K562 (cell line): ENCODE data around the gene TEX22. TPM values are rescaled to one million over a fixed set of nuclear protein-coding genes. Genes with fewer than 3 reads are reported as not detected.
A peak's percentile ranks its signal among the peaks of the same experiment; 100 is the strongest.

Source experiments
- CBX2 ChIP-seq: fragments of 200-600 bp; sonication (generic); IDR thresholded peaks from one replicate; pipeline ENCODE4 v1.6.1; 2012; ENCODE audit warnings: mild to moderate bottlenecking, low read length, inconsistent platforms; ENCODE audit not compliant: insufficient read depth, poor library complexity, severe bottlenecking
- CEBPZ ChIP-seq: fragments of 150-350 bp; IDR thresholded peaks from 2 replicates; pipeline ENCODE4 v1.6.1; 2014; ENCODE audit warnings: low read depth, mild to moderate bottlenecking, low read length, borderline replicate concordance
- CLOCK ChIP-seq: fragments of 250-450 bp; sonication (Bioruptor Pico); IDR thresholded peaks from 2 replicates; pipeline ENCODE4 v1.4.0; 2020; ENCODE audit warnings: mild to moderate bottlenecking, moderate library complexity, borderline replicate concordance
- L3MBTL2 ChIP-seq: fragments of 450-650 bp; IDR thresholded peaks from 2 replicates; pipeline ENCODE4 v1.6.1; 2016; ENCODE audit warnings: mild to moderate bottlenecking, moderate library complexity
- MIER1 ChIP-seq: fragments of 450-650 bp; IDR thresholded peaks from 2 replicates; pipeline ENCODE4 v1.6.1; 2016; ENCODE audit warnings: antibody characterized with exemption, mild to moderate bottlenecking, low read depth
- NR2C2 ChIP-seq, 2 experiments: fragments of 200-800 bp in 1 of 2; sonication (Bioruptor generic) in 1 of 2; sonication (generic) in 1 of 2; formaldehyde crosslinking in 1 of 2; IDR thresholded peaks; 2 replicates each; pipeline versions ENCODE4 v1.6.1 to v1.8.0; 2016 to 2022; ENCODE audit warnings: mild to moderate bottlenecking in 1 of 2, missing compliant biosample characterization in 1 of 2, missing genetic modification characterization in 1 of 2, missing genetic modification reagents in 1 of 2
- NUFIP1 ChIP-seq: fragments of 450-650 bp; IDR thresholded peaks from 2 replicates; pipeline ENCODE4 v1.6.1; 2018; ENCODE audit not compliant: partially characterized antibody
- SIRT6 ChIP-seq: IDR thresholded peaks from one replicate; pipeline ENCODE4 v1.6.1; 2012; ENCODE audit warnings: low read depth, mild to moderate bottlenecking, control low read depth, inconsistent platforms, low read length, moderate library complexity
- SRSF1 ChIP-seq: fragments of 200-400 bp; formaldehyde crosslinking; IDR thresholded peaks from 2 replicates; pipeline ENCODE4 v1.6.1; 2017; ENCODE audit warnings: mild to moderate bottlenecking, low read depth, low read length, moderate library complexity
- SUPT5H ChIP-seq: fragments of 450-650 bp; IDR thresholded peaks from 2 replicates; pipeline ENCODE4 v1.6.1; 2016
- TEAD1 ChIP-seq, 2 experiments: fragments of 450-650 bp in 1 of 2; sonication (generic) in 1 of 2; formaldehyde crosslinking; IDR thresholded peaks; 2 replicates each; pipeline versions ENCODE4 v1.4.0 to v1.8.0; 2020 to 2022; ENCODE audit warnings: mild to moderate bottlenecking in 2 of 2, missing genetic modification reagents in 1 of 2
- WHSC1 ChIP-seq: IDR thresholded peaks from one replicate; pipeline ENCODE4 v1.6.1; 2012; ENCODE audit warnings: low read length, control low read depth, inconsistent platforms
- YY1 ChIP-seq, 3 experiments: IDR thresholded peaks; 2 replicates each; pipeline ENCODE4 v1.6.1; 2011; ENCODE audit warnings: low read length in 2 of 3, mild to moderate bottlenecking in 2 of 3, moderate library complexity in 2 of 3, borderline replicate concordance in 1 of 3, control low read depth in 1 of 3, low read depth in 1 of 3; ENCODE audit not compliant: insufficient read depth in 3 of 3, insufficient replicate concordance in 2 of 3, control insufficient read depth in 1 of 3, insufficient read length in 1 of 3; ENCODE audit errors: extremely low read depth in 1 of 3
- ZC3H8 ChIP-seq: fragments of 450-650 bp; IDR thresholded peaks from 2 replicates; pipeline ENCODE4 v1.6.1; 2017
- ZFP30 ChIP-seq: fragments of 250-450 bp; sonication (Bioruptor Pico); IDR thresholded peaks from 2 replicates; pipeline ENCODE4 v1.8.0; 2022; ENCODE audit warnings: moderate library complexity, mild to moderate bottlenecking, inconsistent platforms, borderline replicate concordance
- ZNF512 ChIP-seq: IDR thresholded peaks from 2 replicates; pipeline ENCODE4 v1.6.1; 2016; ENCODE audit warnings: missing genetic modification characterization, missing compliant biosample characterization
- ZNF76 ChIP-seq: fragments of 250-450 bp; sonication (Bioruptor Pico); IDR thresholded peaks from 2 replicates; pipeline ENCODE4 v1.4.0; 2020; ENCODE audit warnings: mild to moderate bottlenecking, moderate library complexity, borderline replicate concordance
- ZSCAN29 ChIP-seq: fragments of 450-650 bp; IDR thresholded peaks from 2 replicates; pipeline ENCODE4 v1.6.1; 2017
- polyA plus RNA-seq, 8 experiments: library from polyadenylated mRNA; depleted of rRNA in 4 of 8; stranded (reverse) in 5 of 8; unstranded in 3 of 8; fragments of >200 nt; fragmentation: Nextera tagmentation in 2 of 8; fragmentation: Illumina TruSeq in 1 of 8; extraction: Ambion mirVana in 2 of 8; extraction: Trizol in 1 of 8; gene quantifications; 2 replicates each; pipeline versions ENCODE4 v1.2.1 to v1.2.3, GENCODE V29; 2011 to 2014; ENCODE audit warnings: inconsistent platforms in 1 of 8, missing spikeins in 1 of 8
- total RNA-seq, 7 experiments: library from RNA; depleted of rRNA in 6 of 7; stranded (reverse); fragments of >200 nt in 6 of 7; fragmentation: Illumina TruSeq in 2 of 7; extraction: Trizol in 2 of 7; gene quantifications; 2 replicates each; pipeline versions ENCODE4 v1.2.1 to v1.2.3, GENCODE V29; 2011 to 2021; ENCODE audit warnings: low replicate concordance in 1 of 7

TEX22 gene
- total and polyA plus RNA-seq, 9 of the 15 experiments (the other 6 are each of a cell fraction or from before 2014, with no cell fraction given) = 0.04 to 1.7 (median 0.23) TPM; not detected in 2

GRCh38 chr14:105414456-105415371, 16.4 kb downstream of the TEX22 start (continued):
- TF ChIP-seq CEBPZ (no peak), ZSCAN29 (0 out of 2 replicates have a peak, but pooled peaks have one; percentile 52), SRSF1 (no peak), CLOCK (CRISPR knock-in tag) (no peak), MIER1 (no peak), CBX2 (no peak), ZNF76 (CRISPR knock-in tag) (no peak), YY1 (IDR thresholded peaks at IDR 0.05; ENCODE audit: borderline replicate concordance in 1 of 3, control insufficient read depth in 1 of 3, extremely low read depth in 1 of 3, insufficient read depth in 3 of 3, insufficient read length in 1 of 3, insufficient replicate concordance in 2 of 3, low read depth in 1 of 3, low read length in 2 of 3) (peak in 1 of 3 experiments; percentile 65), L3MBTL2 (peak; percentile 72), SUPT5H (no peak), ZC3H8 (no peak), ZFP30 (no peak), NUFIP1 (no peak), SIRT6 (no peak), NR2C2 (CRISPR knock-in tag; IDR thresholded peaks at IDR 0.05) (no peak), NR2C2 (tag; IDR thresholded peaks at IDR 0.05) (no peak), ZNF512 (no peak), WHSC1 (no peak), TEAD1 (CRISPR knock-in tag; IDR thresholded peaks at IDR 0.05) (no peak)
